HepG2 (cell line): ENCODE data around the gene MAIP1. TPM values are rescaled to one million over a fixed set of nuclear protein-coding genes. Genes with fewer than 3 reads are reported as not detected.
A peak's percentile ranks its signal among the peaks of the same experiment; 100 is the strongest.

Experiments
- CCDC6 ChIP-seq: sonication (generic); formaldehyde crosslinking; IDR thresholded peaks from 2 replicates; pipeline ENCODE4 v1.8.1; 2022; ENCODE audit warnings: mild to moderate bottlenecking, missing genetic modification reagents, moderate library complexity
- ELF3 ChIP-seq: IDR thresholded peaks from 2 replicates; pipeline ENCODE4 v1.6.1; 2016; ENCODE audit warnings: missing genetic modification reagents, missing compliant biosample characterization
- KDM3A ChIP-seq: IDR thresholded peaks from 2 replicates; pipeline ENCODE4 v1.6.1; 2018; ENCODE audit warnings: low read depth, missing compliant biosample characterization
- KDM5A ChIP-seq: fragments of 200-600 bp; sonication (generic); IDR thresholded peaks from 2 replicates; pipeline ENCODE4 v1.7.0; 2018; ENCODE audit warnings: antibody characterized with exemption, mild to moderate bottlenecking, low read length, borderline replicate concordance
- MXI1 ChIP-seq: IDR thresholded peaks from 3 replicates; pipeline ENCODE4 v1.6.1; 2012; ENCODE audit warnings: low read depth, low read length, inconsistent platforms, borderline replicate concordance
- NR2F6 ChIP-seq, 2 experiments: IDR thresholded peaks; 2 replicates each; pipeline ENCODE4 v1.6.1; 2016; ENCODE audit warnings: antibody characterized with exemption in 1 of 2, mild to moderate bottlenecking in 1 of 2
- RARA ChIP-seq: IDR thresholded peaks from 2 replicates; pipeline ENCODE4 v1.6.1; 2016; ENCODE audit warnings: missing genetic modification reagents, missing compliant biosample characterization
- RXRB ChIP-seq: IDR thresholded peaks from 2 replicates; pipeline ENCODE4 v1.6.1; 2016; ENCODE audit warnings: borderline replicate concordance, missing genetic modification reagents, missing compliant biosample characterization
- SMAD3 ChIP-seq: sonication (generic); formaldehyde crosslinking; IDR thresholded peaks from 2 replicates; pipeline ENCODE4 v1.4.0; 2020; ENCODE audit warnings: missing genetic modification reagents
- SOX13 ChIP-seq, 3 experiments: fragments of 450-650 bp in 1 of 3; sonication (generic) in 1 of 3; formaldehyde crosslinking in 1 of 3; IDR thresholded peaks in 2 of 3; conservative IDR thresholded peaks in 1 of 3; 2 replicates each; pipeline versions ENCODE4 v1.5.0 to v1.6.1; 2016 to 2020; ENCODE audit warnings: antibody characterized with exemption in 1 of 3, mild to moderate bottlenecking in 1 of 3, missing compliant biosample characterization in 1 of 3, missing genetic modification reagents in 1 of 3, moderate library complexity in 1 of 3
- ZNF230 ChIP-seq: sonication (generic); formaldehyde crosslinking; IDR thresholded peaks from 2 replicates; pipeline ENCODE4 v1.4.0; 2020; ENCODE audit warnings: mild to moderate bottlenecking, missing genetic modification reagents
- ZNF235 ChIP-seq: sonication (generic); formaldehyde crosslinking; IDR thresholded peaks from 2 replicates; pipeline ENCODE4 v1.8.1; 2023; ENCODE audit warnings: mild to moderate bottlenecking, missing genetic modification reagents, borderline replicate concordance
- ZNF430 ChIP-seq: sonication (generic); formaldehyde crosslinking; IDR thresholded peaks from 2 replicates; pipeline ENCODE4 v1.9.0; 2021; ENCODE audit warnings: mild to moderate bottlenecking, missing genetic modification reagents
- ZNF614 ChIP-seq: IDR thresholded peaks from 2 replicates; pipeline ENCODE4 v1.6.1; 2018; ENCODE audit warnings: missing biosample characterization, missing genetic modification reagents, inconsistent platforms, borderline replicate concordance
- ZNF775 ChIP-seq: sonication (generic); formaldehyde crosslinking; IDR thresholded peaks from 2 replicates; pipeline ENCODE4 v1.4.0; 2020; ENCODE audit warnings: missing genetic modification reagents, mild to moderate bottlenecking, moderate library complexity, borderline replicate concordance
- polyA plus RNA-seq, 8 experiments: library from polyadenylated mRNA; depleted of rRNA in 3 of 8; stranded (reverse) in 7 of 8; unstranded in 1 of 8; fragments of >200 nt; fragmentation: Illumina TruSeq in 4 of 8; extraction: Trizol in 4 of 8; gene quantifications; 2 replicates each; pipeline versions ENCODE4 v1.2.1 to v1.2.3, GENCODE V29; 2011 to 2016; ENCODE audit warnings: low read depth in 4 of 8, missing spikeins in 1 of 8, mixed read lengths in 1 of 8; ENCODE audit not compliant: insufficient read depth in 1 of 8
- total RNA-seq, 5 experiments: library from RNA; depleted of rRNA; stranded (reverse); fragments of >200 nt; fragmentation: Illumina TruSeq; extraction: Trizol; gene quantifications; 2 replicates each; pipeline ENCODE4 v1.2.3, GENCODE V29; 2016; ENCODE audit warnings: low read depth in 1 of 5
- TF ChIP-seq, protein P1 (sequence below): sonication (generic); formaldehyde crosslinking; IDR thresholded peaks from 2 replicates; pipeline ENCODE4 v1.4.0; 2020; ENCODE audit warnings: mild to moderate bottlenecking, missing genetic modification reagents
- TF ChIP-seq, protein P2 (sequence below): sonication (generic); formaldehyde crosslinking; IDR thresholded peaks from 2 replicates; pipeline ENCODE4 v1.4.0; 2020; ENCODE audit warnings: low read depth, mild to moderate bottlenecking, missing genetic modification reagents
- TF ChIP-seq, protein P3 (sequence below): sonication (generic); formaldehyde crosslinking; conservative IDR thresholded peaks from 2 replicates; pipeline ENCODE4 v1.4.0; 2020; ENCODE audit warnings: mild to moderate bottlenecking, missing genetic modification reagents, moderate library complexity
- TF ChIP-seq, protein P4 (sequence below): sonication (generic); formaldehyde crosslinking; IDR thresholded peaks from 2 replicates; pipeline ENCODE4 v1.8.1; 2023; ENCODE audit warnings: mild to moderate bottlenecking, moderate library complexity, missing genetic modification reagents

Gene MAIP1
- total and polyA plus RNA-seq, 2 of the 13 experiments (the other 11 are each of a cell fraction or from before 2014, with no cell fraction given), result 22.3 to 72.9 TPM

DNA sequence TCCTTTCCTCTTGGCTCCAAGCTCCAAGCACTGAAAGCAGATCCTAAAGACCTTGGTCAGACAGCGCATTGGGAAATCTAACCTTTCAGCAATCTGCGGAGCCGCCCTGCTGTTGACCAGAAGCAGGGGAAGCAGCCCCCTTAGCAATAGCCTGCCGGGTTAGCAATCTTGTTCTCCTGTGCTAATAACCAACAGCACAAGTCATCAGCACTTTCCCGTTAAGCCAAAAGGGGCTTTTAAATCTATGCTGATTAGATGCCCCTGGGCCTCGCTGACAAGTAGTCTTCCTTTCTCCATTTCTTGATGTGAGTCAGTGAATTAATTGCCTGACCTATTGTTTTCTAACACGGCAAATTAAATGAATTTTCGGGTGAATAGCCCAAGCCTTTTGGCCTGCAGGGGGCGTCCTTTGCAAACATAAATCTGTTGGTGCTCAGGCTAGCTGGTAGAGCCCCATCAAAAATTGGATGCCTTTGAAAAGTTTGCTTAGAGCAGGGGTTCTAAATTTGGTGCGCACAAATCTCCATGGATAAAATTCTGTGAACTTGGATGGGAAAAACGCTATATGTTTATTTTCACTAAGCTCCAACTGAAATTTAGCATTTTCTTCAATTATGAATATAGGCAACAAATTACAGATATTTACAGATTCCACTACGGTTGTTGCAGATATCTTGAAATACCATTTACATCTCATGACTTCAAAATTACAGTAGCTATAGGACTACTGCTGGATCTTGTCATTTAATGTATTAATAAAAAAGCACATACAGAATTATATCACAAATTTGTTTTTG lies 24.6 kb downstream of the MAIP1 start (continued):
- TF ChIP-seq, protein P1, sequence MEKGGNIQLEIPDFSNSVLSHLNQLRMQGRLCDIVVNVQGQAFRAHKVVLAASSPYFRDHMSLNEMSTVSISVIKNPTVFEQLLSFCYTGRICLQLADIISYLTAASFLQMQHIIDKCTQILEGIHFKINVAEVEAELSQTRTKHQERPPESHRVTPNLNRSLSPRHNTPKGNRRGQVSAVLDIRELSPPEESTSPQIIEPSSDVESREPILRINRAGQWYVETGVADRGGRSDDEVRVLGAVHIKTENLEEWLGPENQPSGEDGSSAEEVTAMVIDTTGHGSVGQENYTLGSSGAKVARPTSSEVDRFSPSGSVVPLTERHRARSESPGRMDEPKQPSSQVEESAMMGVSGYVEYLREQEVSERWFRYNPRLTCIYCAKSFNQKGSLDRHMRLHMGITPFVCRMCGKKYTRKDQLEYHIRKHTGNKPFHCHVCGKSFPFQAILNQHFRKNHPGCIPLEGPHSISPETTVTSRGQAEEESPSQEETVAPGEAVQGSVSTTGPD (CRISPR knock-in tag), result no peak
- no peak; the same call in 1 of the 2 replicates for TF ChIP-seq ZNF235 (CRISPR knock-in tag)
- peak; percentile 53; the same call in 1 of the 2 replicates for TF ChIP-seq SMAD3 (CRISPR knock-in tag)
- no peak for TF ChIP-seq ELF3
- no peak for TF ChIP-seq CCDC6 (CRISPR knock-in tag)
- TF ChIP-seq, protein P2, sequence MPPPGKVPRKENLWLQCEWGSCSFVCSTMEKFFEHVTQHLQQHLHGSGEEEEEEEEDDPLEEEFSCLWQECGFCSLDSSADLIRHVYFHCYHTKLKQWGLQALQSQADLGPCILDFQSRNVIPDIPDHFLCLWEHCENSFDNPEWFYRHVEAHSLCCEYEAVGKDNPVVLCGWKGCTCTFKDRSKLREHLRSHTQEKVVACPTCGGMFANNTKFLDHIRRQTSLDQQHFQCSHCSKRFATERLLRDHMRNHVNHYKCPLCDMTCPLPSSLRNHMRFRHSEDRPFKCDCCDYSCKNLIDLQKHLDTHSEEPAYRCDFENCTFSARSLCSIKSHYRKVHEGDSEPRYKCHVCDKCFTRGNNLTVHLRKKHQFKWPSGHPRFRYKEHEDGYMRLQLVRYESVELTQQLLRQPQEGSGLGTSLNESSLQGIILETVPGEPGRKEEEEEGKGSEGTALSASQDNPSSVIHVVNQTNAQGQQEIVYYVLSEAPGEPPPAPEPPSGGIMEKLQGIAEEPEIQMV, result peak; percentile 60; the same call in 1 of the 2 replicates
- TF ChIP-seq RARA (CRISPR knock-in tag), result peak; percentile 20; the same call in 1 of the 2 replicates
- TF ChIP-seq KDM3A (CRISPR knock-in tag), result 0 out of 2 replicates have a peak, but pooled peaks have one; percentile 51
- TF ChIP-seq, protein P3, sequence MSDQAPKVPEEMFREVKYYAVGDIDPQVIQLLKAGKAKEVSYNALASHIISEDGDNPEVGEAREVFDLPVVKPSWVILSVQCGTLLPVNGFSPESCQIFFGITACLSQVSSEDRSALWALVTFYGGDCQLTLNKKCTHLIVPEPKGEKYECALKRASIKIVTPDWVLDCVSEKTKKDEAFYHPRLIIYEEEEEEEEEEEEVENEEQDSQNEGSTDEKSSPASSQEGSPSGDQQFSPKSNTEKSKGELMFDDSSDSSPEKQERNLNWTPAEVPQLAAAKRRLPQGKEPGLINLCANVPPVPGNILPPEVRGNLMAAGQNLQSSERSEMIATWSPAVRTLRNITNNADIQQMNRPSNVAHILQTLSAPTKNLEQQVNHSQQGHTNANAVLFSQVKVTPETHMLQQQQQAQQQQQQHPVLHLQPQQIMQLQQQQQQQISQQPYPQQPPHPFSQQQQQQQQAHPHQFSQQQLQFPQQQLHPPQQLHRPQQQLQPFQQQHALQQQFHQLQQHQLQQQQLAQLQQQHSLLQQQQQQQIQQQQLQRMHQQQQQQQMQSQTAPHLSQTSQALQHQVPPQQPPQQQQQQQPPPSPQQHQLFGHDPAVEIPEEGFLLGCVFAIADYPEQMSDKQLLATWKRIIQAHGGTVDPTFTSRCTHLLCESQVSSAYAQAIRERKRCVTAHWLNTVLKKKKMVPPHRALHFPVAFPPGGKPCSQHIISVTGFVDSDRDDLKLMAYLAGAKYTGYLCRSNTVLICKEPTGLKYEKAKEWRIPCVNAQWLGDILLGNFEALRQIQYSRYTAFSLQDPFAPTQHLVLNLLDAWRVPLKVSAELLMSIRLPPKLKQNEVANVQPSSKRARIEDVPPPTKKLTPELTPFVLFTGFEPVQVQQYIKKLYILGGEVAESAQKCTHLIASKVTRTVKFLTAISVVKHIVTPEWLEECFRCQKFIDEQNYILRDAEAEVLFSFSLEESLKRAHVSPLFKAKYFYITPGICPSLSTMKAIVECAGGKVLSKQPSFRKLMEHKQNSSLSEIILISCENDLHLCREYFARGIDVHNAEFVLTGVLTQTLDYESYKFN (CRISPR knock-in tag), result peak; percentile 30
- TF ChIP-seq KDM5A, result peak; percentile 61; the same call in 1 of the 2 replicates
- TF ChIP-seq MXI1, result 0 out of 3 replicates have a peak, but pooled peaks have one; percentile 25
- 0 out of 2 replicates have a peak, but pooled peaks have one; percentile 59 for TF ChIP-seq ZNF775 (CRISPR knock-in tag)
- no peak for TF ChIP-seq ZNF230 (CRISPR knock-in tag)
- no peak for TF ChIP-seq SOX13 (IDR thresholded peaks at IDR 0.05)
- peak in 1 of 2 experiments; percentile 15; a peak in 1 of 4 replicates for TF ChIP-seq SOX13 (CRISPR knock-in tag; conservative IDR thresholded peaks at IDR 0.05 in 1 of 2, IDR thresholded peaks at IDR 0.05 in 1 of 2)
- TF ChIP-seq, protein P4, sequence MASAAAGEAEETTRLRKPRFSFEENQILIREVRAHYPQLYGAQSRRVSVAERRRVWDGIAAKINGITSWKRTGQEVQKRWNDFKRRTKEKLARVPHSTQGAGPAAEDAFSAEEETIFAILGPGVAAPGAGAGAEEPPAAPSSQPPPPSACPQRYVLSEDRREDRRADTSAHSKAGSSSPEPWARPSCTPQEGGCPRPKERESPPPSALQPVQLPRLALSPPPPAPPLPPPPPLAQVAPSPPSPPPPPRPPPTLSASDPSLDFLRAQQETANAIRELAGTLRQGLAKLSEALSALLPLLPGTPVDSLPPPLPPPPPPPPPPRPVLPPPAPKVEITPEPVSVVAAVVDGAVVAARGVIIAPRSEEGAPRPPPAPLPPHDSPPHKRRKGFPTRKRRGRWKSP (CRISPR knock-in tag), result peak; percentile 34; the same call in 1 of the 2 replicates
- TF ChIP-seq RXRB (CRISPR knock-in tag), result 0 out of 2 replicates have a peak, but pooled peaks have one; percentile 14
- TF ChIP-seq NR2F6 (IDR thresholded peaks at IDR 0.05), result 0 out of 2 replicates have a peak, but pooled peaks have one; percentile 27
- no peak; the same call in 1 of the 2 replicates for TF ChIP-seq NR2F6 (CRISPR knock-in tag; IDR thresholded peaks at IDR 0.05)
- TF ChIP-seq ZNF614, result peak; percentile 79
- TF ChIP-seq ZNF430 (CRISPR knock-in tag), result 0 out of 2 replicates have a peak, but pooled peaks have one; percentile 45
